ENCODE results near the gene SIK2. TPM values are rescaled to one million over a fixed set of nuclear protein-coding genes. Genes with fewer than 3 reads are reported as not detected.

SIK2 gene
- total RNA-seq, 1 experiment from 2014 or later, result 13.0 TPM

Other genes starting within 250 kb of the SIK2 start
- 0.17 TPM for gene POU2AF1, start 223.2 kb upstream of the SIK2 start, total RNA-seq (2021; ENCODE audit: unreplicated experiment)
- not detected for gene BTG4, start 90.1 kb upstream of the SIK2 start, total RNA-seq (2021; ENCODE audit: unreplicated experiment)
- not detected for gene HOATZ, start 87.7 kb upstream of the SIK2 start, total RNA-seq (2021; ENCODE audit: unreplicated experiment)
- gene LAYN, start 61.7 kb upstream of the SIK2 start, total RNA-seq (2021; ENCODE audit: unreplicated experiment), result not detected
- gene PPP2R1B, start 163.9 kb downstream of the SIK2 start, total RNA-seq (2021; ENCODE audit: unreplicated experiment), result 24.9 TPM

All from HCT116 (cell line).